Ovary (tissue), 9 donors: Measurements from ENCODE around the gene TXK. TPM values are rescaled to one million over a fixed set of nuclear protein-coding genes. Genes with fewer than 3 reads are reported as not detected.

Experiments used
- DNase-seq, 5 donors: peaks; one replicate each; pipeline ENCODE4 v3.0.0-alpha.2; 2019 to 2020
- H3K27ac ChIP-seq, 2 donors: fragments of 200-600 bp; one replicate each; pipeline versions ENCODE4 v1.5.1 to v1.8.0; 2019 to 2022
- H3K27me3 ChIP-seq: fragments of 200-600 bp; one replicate; pipeline ENCODE4 v1.8.0; 2022
- H3K36me3 ChIP-seq: fragments of 200-600 bp; sonication (generic); one replicate; pipeline ENCODE4 v1.5.1; 2019
- H3K4me1 ChIP-seq: one replicate; pipeline ENCODE4 v1.8.1; 2013; ENCODE audit warnings: mild to moderate bottlenecking, moderate library complexity; ENCODE audit not compliant: insufficient read depth
- H3K4me3 ChIP-seq: fragments of 200-600 bp; sonication (generic); one replicate; pipeline ENCODE4 v1.5.1; 2017
- H3K9me3 ChIP-seq, 2 donors: fragments of 200-600 bp in 1 of 2; sonication (generic) in 1 of 2; one replicate each; pipeline versions ENCODE4 v1.5.1 to v1.8.1; 2013 to 2019; ENCODE audit warnings: mild to moderate bottlenecking in 1 of 2, moderate library complexity in 1 of 2
- CTCF ChIP-seq, 3 donors: fragments of 450-650 bp in 2 of 3; fragments of 200-600 bp in 1 of 3; IDR thresholded peaks; one replicate each; pipeline versions ENCODE4 v1.5.1 to v1.8.0; 2016 to 2022; ENCODE audit warnings: antibody characterized with exemption in 3 of 3, mild to moderate bottlenecking in 1 of 3
- EP300 ChIP-seq: sonication (generic); formaldehyde crosslinking; IDR thresholded peaks from one replicate; pipeline ENCODE4 v1.6.1; 2017; ENCODE audit warnings: antibody characterized with exemption
- POLR2A ChIP-seq: fragments of 450-650 bp; IDR thresholded peaks from one replicate; pipeline ENCODE4 v1.6.1; 2017; ENCODE audit warnings: antibody characterized with exemption, mild to moderate bottlenecking, moderate library complexity
- WGBS, 3 donors: extraction: QIAGEN DNeasy Blood & Tissue Kit in 1 of 3; methylation state at CpG; one replicate each; pipeline versions ENCODE4 v1.1.5 to v1.1.7; 2013 to 2017; 5-methylcytosine and 5-hydroxymethylcytosine counted together
- intact Hi-C, 4 donors: fragments of 100-400 bp; cut with DNase I; formaldehyde crosslinking; loops; one replicate each; pipeline versions ENCODE4 v1.11.0 to v1.15.1; 2022 to 2023
- polyA plus RNA-seq, 2 donors: library from polyadenylated mRNA; stranded (reverse); fragments of 200-250 nt in 1 of 2; fragments of 350-450 nt in 1 of 2; fragmentation: Illumina TruSeq in 1 of 2; extraction: RNeasy Lipid Tissue Mini Kit (QIAGEN cat#74804) in 1 of 2; gene quantifications; one replicate each; pipeline ENCODE4 v1.2.3, GENCODE V29; 2013 to 2014
- total RNA-seq, 7 donors: library from RNA; depleted of rRNA in 2 of 7; stranded (reverse); fragments of >200 nt in 2 of 7; fragmentation: NEBNext Ultra II Directional in 3 of 7; extraction: Animal tissue kit (Norgen Biotek cat#: 25700) in 3 of 7; gene quantifications; one replicate each; pipeline versions ENCODE4 v1.1.0 to v1.2.4, GENCODE V29; 2016 to 2023
- donor health status: DM: no; HTN: no; CAD: no; lungs with moderate emphysema.
- donor health status: DM: no; HTN: no; CAD: no.
- donor health status: Bipolar disorder and iron deficiency.
- donor health status: DM: yes; HTN: yes; CAD: no.
- donor health status: DM: no; HTN: no; CAD: no.
- donor health status: DM: yes; HTN: yes; CAD: no.

The TXK gene
- total and polyA plus RNA-seq, 9 donors = 0.11 to 2.3 (median 0.26) TPM

DNA sequence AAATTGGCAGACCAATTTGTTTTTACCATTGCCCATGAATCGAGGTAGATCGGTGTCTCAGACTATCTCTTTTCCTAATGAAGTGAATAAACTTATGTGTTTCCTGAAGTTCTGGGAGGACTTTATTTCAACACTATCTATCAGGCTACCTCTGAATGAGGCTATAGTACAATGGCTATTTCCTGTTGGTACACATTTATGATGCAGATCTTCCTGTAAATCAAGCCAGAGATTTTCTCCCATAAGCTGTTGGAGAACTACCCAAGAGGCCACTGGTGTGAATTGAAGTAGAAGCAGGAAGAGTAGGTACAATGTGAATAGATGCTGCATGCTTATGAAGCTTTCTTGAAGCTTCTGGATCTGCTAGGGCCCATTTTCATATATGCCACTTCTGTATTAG is 16.0 kb downstream of the TXK start:
- TF ChIP-seq EP300 = no peak
- no peak for TF ChIP-seq CTCF (IDR thresholded peaks at IDR 0.05)
- TF ChIP-seq POLR2A = no peak

GRCh38 chr4:48116582-48116981 is 17.5 kb downstream of the TXK start:
- intact Hi-C loops = no loop called here
- Histone ChIP-seq H3K36me3 (no peaks in the 10 kb centered on the region), H3K4me1 (no peaks in the 10 kb centered on the region), H3K4me3 (no peak overlapping the region), H3K27me3 (no peaks in the 10 kb centered on the region), H3K27ac (no peak overlapping the region), H3K9me3 (no peaks in the 10 kb centered on the region)
- no peak for TF ChIP-seq POLR2A
- TF ChIP-seq CTCF (IDR thresholded peaks at IDR 0.05) = no peak
- TF ChIP-seq EP300 = no peak
- 60 to 69% (median 68%) methylated on average over 3 of the region's 3 CpGs for WGBS, 3 donors
- no peak for DNase-seq

More for the DNA sequence above, 16.0 kb downstream of the TXK start:
- no peaks in the 10 kb centered on the region for H3K4me1 ChIP-seq
- H3K27me3 ChIP-seq = no peaks in the 10 kb centered on the region
- WGBS, 3 donors = 92 to 99% (median 93%) methylated on average over 2 of the region's 2 CpGs
- no peak for DNase-seq
- no peak overlapping the region for H3K4me3 ChIP-seq
- no peak overlapping the region for H3K27ac ChIP-seq
- intact Hi-C loops = no loop called here
- no peaks in the 10 kb centered on the region for H3K9me3 ChIP-seq
- no peaks in the 10 kb centered on the region for H3K36me3 ChIP-seq

DNA sequence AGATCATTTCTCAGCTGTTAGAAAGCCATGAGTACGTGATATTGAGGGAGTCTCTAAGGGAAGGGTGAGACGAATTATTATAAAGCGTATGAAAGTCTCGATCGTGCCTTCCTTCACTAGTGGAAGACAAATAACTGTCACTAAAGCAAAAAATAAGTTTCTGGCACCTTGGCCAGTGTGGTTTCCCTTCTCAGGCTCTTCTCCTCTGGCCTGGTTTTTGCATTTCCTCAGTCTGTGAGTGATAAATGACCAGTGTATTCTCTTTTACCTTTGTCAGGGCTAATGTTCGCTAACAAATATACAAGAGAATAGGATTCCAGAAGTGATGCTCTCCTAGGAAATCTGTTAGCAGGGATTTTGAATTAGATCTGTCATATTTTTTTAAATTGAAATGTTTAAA is 19.6 kb downstream of the TXK start:
- Histone ChIP-seq H3K4me1 (no peaks in the 10 kb centered on the region), H3K36me3 (no peaks in the 10 kb centered on the region), H3K27ac (no peak overlapping the region), H3K9me3 (no peaks in the 10 kb centered on the region), H3K4me3 (no peak overlapping the region), H3K27me3 (no peaks in the 10 kb centered on the region)
- no peak for TF ChIP-seq CTCF (IDR thresholded peaks at IDR 0.05)
- no peak for TF ChIP-seq EP300
- no peak for TF ChIP-seq POLR2A
- WGBS, 3 donors = 85 to 92% (median 87%) methylated on average over 6 of the region's 6 CpGs
- intact Hi-C loops = no loop called here
- no peak for DNase-seq

- no peak overlapping the region for H3K4me3 ChIP-seq
- TF ChIP-seq POLR2A (no peak), CTCF (IDR thresholded peaks at IDR 0.05) (no peak), EP300 (no peak)
- H3K4me1 ChIP-seq = no peaks in the 10 kb centered on the region
- intact Hi-C loops = no loop called here
- H3K9me3 ChIP-seq = no peaks in the 10 kb centered on the region
- 65 to 74% (median 70%) methylated on average over 8 of the region's 8 CpGs for WGBS, 3 donors
- no peak for DNase-seq
- H3K27ac ChIP-seq = no peak overlapping the region
- no peaks in the 10 kb centered on the region for H3K36me3 ChIP-seq
- H3K27me3 ChIP-seq = no peaks in the 10 kb centered on the region
Measured at GRCh38 chr4:48112017-48112667, 21.9 kb downstream of the TXK start.
